ENCODE data around the gene STK25. TPM values are rescaled to one million over a fixed set of nuclear protein-coding genes. Genes with fewer than 3 reads are reported as not detected.

The STK25 gene
- total and polyA plus RNA-seq, 10 of the 15 experiments (the other 5 are each of a cell fraction or from before 2014, with no cell fraction given) = 6.0 to 154 (median 89.3) TPM

- TF ChIP-seq NR2F1 (conservative IDR thresholded peaks at IDR 0.05) (no peak), RCOR1 (conservative IDR thresholded peaks at IDR 0.05; ENCODE audit: low read depth, low read length) (no peak), KDM1A (IDR thresholded peaks at IDR 0.05; ENCODE audit: borderline replicate concordance) (no peak)
- TF ChIP-seq, protein P1, sequence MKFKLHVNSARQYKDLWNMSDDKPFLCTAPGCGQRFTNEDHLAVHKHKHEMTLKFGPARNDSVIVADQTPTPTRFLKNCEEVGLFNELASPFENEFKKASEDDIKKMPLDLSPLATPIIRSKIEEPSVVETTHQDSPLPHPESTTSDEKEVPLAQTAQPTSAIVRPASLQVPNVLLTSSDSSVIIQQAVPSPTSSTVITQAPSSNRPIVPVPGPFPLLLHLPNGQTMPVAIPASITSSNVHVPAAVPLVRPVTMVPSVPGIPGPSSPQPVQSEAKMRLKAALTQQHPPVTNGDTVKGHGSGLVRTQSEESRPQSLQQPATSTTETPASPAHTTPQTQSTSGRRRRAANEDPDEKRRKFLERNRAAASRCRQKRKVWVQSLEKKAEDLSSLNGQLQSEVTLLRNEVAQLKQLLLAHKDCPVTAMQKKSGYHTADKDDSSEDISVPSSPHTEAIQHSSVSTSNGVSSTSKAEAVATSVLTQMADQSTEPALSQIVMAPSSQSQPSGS (IDR thresholded peaks at IDR 0.05; ENCODE audit: low read length) = no peak
Observed at GRCh38 chr2:241554610-241555322, 46.4 kb upstream of the STK25 start (continued).

DNA sequence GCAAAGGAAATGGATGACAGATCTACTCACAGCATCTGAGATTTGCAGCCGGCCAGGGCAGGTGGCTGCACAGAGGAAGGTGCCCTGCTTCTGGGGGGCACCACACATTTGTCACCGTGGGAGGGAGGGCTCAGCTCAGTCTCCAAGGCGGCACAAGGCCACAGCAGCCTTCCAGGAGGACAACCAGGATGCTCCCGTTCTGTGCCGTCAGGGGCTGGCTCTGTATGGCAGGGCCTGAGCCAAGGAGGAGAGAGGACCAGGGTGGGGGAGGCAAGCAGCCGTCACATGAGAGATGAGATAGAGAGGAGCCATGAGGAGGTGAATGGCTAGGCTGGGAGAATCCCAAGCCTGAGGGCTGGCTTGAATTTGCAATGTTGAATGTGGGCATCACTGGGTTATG lies 45.6 kb upstream of the STK25 start:
- POLR2A ChIA-PET = no interaction called here
- TF ChIP-seq RFX5 (IDR thresholded peaks at IDR 0.05; ENCODE audit: low read depth, low read length) (no peak), RAD21 (IDR thresholded peaks at IDR 0.05; ENCODE audit: insufficient read depth, low read depth, low read length) (no peak), CHD4 (IDR thresholded peaks at IDR 0.05) (no peak), TARDBP (IDR thresholded peaks at IDR 0.05; ENCODE audit: borderline replicate concordance) (no peak), PAX5 (IDR thresholded peaks at IDR 0.05; ENCODE audit: borderline replicate concordance, low read depth, low read length) (no peak), IKZF1 (conservative IDR thresholded peaks at IDR 0.05) (no peak), SRF (IDR thresholded peaks at IDR 0.05; ENCODE audit: low read depth in 2 of 2, low read length in 2 of 2) (no peak), HDAC6 (IDR thresholded peaks at IDR 0.05; ENCODE audit: unreplicated experiment) (no peak)
- TF ChIP-seq, protein P2, sequence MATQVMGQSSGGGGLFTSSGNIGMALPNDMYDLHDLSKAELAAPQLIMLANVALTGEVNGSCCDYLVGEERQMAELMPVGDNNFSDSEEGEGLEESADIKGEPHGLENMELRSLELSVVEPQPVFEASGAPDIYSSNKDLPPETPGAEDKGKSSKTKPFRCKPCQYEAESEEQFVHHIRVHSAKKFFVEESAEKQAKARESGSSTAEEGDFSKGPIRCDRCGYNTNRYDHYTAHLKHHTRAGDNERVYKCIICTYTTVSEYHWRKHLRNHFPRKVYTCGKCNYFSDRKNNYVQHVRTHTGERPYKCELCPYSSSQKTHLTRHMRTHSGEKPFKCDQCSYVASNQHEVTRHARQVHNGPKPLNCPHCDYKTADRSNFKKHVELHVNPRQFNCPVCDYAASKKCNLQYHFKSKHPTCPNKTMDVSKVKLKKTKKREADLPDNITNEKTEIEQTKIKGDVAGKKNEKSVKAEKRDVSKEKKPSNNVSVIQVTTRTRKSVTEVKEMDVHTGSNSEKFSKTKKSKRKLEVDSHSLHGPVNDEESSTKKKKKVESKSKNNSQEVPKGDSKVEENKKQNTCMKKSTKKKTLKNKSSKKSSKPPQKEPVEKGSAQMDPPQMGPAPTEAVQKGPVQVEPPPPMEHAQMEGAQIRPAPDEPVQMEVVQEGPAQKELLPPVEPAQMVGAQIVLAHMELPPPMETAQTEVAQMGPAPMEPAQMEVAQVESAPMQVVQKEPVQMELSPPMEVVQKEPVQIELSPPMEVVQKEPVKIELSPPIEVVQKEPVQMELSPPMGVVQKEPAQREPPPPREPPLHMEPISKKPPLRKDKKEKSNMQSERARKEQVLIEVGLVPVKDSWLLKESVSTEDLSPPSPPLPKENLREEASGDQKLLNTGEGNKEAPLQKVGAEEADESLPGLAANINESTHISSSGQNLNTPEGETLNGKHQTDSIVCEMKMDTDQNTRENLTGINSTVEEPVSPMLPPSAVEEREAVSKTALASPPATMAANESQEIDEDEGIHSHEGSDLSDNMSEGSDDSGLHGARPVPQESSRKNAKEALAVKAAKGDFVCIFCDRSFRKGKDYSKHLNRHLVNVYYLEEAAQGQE (IDR thresholded peaks at IDR 0.05; ENCODE audit: low read depth, low read length) = no peak
- TF ChIP-seq, protein P3, sequence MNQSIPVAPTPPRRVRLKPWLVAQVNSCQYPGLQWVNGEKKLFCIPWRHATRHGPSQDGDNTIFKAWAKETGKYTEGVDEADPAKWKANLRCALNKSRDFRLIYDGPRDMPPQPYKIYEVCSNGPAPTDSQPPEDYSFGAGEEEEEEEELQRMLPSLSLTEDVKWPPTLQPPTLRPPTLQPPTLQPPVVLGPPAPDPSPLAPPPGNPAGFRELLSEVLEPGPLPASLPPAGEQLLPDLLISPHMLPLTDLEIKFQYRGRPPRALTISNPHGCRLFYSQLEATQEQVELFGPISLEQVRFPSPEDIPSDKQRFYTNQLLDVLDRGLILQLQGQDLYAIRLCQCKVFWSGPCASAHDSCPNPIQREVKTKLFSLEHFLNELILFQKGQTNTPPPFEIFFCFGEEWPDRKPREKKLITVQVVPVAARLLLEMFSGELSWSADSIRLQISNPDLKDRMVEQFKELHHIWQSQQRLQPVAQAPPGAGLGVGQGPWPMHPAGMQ (IDR thresholded peaks at IDR 0.05; ENCODE audit: borderline replicate concordance) = no peak
- CTCF ChIA-PET = no interaction called here
- Histone ChIP-seq H3K27ac (ENCODE audit: control insufficient read depth, insufficient read depth) (no peak overlapping the region), H4K20me1 (ENCODE audit: control insufficient read depth, insufficient read depth) (no peaks in the 10 kb centered on the region), H3K36me3 (ENCODE audit: control insufficient read depth in 2 of 2, insufficient read depth in 2 of 2, low read length in 1 of 2) (no peaks in the 10 kb centered on the region), H3K9me3 (replicated peaks; ENCODE audit: control insufficient read depth, insufficient read depth, low read length) (no peaks in the 10 kb centered on the region; the same call in 2 of the 3 replicates), H3K79me2 (ENCODE audit: control insufficient read depth, insufficient read depth, low read length) (no peaks in the 10 kb centered on the region), H3K27me3 (replicated peaks in 1 of 2; ENCODE audit: control insufficient read depth in 2 of 2, insufficient read depth in 2 of 2, low read length in 1 of 2) (no peaks in the 10 kb centered on the region; a peak in 1 of 4 replicates), H3K9ac (ENCODE audit: control insufficient read depth, insufficient read depth, low read length) (no peak overlapping the region), H3K4me1 (ENCODE audit: control insufficient read depth, insufficient read depth, low read length) (no peaks in the 10 kb centered on the region), H2AFZ (ENCODE audit: control insufficient read depth, low read depth, low read length) (no peak overlapping the region), H3K4me3 (no peak overlapping the region), H3K4me2 (ENCODE audit: control insufficient read depth, insufficient read depth) (no peak overlapping the region)
- no TSS peak for BruUV-seq (replicated peaks)
- FAIRE-seq (no peak), DNase-seq (ENCODE audit: low read depth, low spot score) (no peak), ATAC-seq (no peak)
- SMC1A ChIA-PET (ENCODE audit: uncharacterized antibody, unreplicated experiment) = no interaction called here
- intact Hi-C loops (cut with micrococcal nuclease; ENCODE audit: unreplicated experiment) = no loop called here
- WGBS (ENCODE audit: insufficient coverage, insufficient replicate concordance, low lambda C conversion rate, missing lambda C conversion rate) = 43% methylated on average over 6 of the region's 6 CpGs
- in situ Hi-C loops (cut with MboI) = no loop called here
- RAD21 ChIA-PET (ENCODE audit: unreplicated experiment) = no interaction called here
